Measurements from ENCODE around the gene DHX36.

DNA sequence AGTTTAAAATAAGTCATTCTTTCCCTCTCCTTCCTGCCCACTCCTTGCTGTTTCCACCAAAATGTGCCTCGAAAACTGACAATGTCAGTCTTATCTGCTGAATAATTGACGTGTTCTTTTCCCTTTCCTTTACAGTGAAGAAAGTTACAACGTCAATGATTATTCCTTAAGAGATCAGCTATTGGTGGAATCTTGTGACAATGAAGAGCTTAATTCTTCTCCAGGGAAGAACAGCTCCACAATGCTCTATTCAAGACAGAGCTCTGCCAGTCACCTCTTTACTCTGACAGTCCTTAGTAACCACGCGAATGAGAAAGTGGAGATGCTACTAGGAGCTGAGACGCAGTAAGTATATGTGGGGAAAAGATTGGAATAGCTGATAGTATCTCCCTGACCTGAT lies 84.1 kb downstream of the DHX36 start:
- TF ChIP-seq RCOR1 (IDR thresholded peaks at IDR 0.05; ENCODE audit: insufficient replicate concordance, low read length) (no peak), POLR2A (IDR thresholded peaks at IDR 0.05; ENCODE audit: low read depth, low read length) (no peak), NFE2L2 (IDR thresholded peaks at IDR 0.05; ENCODE audit: low read depth, low read length) (no peak), RAD21 (IDR thresholded peaks at IDR 0.05; ENCODE audit: low read length) (no peak), SMC3 (IDR thresholded peaks at IDR 0.05; ENCODE audit: low read depth, low read length) (no peak), MAFK (IDR thresholded peaks at IDR 0.05; ENCODE audit: low read depth, low read length) (no peak), MAZ (IDR thresholded peaks at IDR 0.05; ENCODE audit: borderline replicate concordance, low read depth, low read length) (no peak), FOS (IDR thresholded peaks at IDR 0.05; ENCODE audit: low read depth, low read length) (no peak), MXI1 (IDR thresholded peaks at IDR 0.05; ENCODE audit: borderline replicate concordance, low read depth, low read length) (no peak), CHD1 (IDR thresholded peaks at IDR 0.05; ENCODE audit: low read depth, low read length) (no peak), BHLHE40 (IDR thresholded peaks at IDR 0.05; ENCODE audit: low read depth, low read length) (no peak)
- TF ChIP-seq, protein P1, sequence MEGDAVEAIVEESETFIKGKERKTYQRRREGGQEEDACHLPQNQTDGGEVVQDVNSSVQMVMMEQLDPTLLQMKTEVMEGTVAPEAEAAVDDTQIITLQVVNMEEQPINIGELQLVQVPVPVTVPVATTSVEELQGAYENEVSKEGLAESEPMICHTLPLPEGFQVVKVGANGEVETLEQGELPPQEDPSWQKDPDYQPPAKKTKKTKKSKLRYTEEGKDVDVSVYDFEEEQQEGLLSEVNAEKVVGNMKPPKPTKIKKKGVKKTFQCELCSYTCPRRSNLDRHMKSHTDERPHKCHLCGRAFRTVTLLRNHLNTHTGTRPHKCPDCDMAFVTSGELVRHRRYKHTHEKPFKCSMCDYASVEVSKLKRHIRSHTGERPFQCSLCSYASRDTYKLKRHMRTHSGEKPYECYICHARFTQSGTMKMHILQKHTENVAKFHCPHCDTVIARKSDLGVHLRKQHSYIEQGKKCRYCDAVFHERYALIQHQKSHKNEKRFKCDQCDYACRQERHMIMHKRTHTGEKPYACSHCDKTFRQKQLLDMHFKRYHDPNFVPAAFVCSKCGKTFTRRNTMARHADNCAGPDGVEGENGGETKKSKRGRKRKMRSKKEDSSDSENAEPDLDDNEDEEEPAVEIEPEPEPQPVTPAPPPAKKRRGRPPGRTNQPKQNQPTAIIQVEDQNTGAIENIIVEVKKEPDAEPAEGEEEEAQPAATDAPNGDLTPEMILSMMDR (conservative IDR thresholded peaks at IDR 0.05; ENCODE audit: low read depth, low read length), result no peak
- TF ChIP-seq, protein P2, sequence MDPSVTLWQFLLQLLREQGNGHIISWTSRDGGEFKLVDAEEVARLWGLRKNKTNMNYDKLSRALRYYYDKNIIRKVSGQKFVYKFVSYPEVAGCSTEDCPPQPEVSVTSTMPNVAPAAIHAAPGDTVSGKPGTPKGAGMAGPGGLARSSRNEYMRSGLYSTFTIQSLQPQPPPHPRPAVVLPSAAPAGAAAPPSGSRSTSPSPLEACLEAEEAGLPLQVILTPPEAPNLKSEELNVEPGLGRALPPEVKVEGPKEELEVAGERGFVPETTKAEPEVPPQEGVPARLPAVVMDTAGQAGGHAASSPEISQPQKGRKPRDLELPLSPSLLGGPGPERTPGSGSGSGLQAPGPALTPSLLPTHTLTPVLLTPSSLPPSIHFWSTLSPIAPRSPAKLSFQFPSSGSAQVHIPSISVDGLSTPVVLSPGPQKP (IDR thresholded peaks at IDR 0.05; ENCODE audit: borderline replicate concordance, low read depth, low read length), result no peak

Measured in IMR-90 (cell line).